Measurements from ENCODE around the gene EYS. TPM values are rescaled to one million over a fixed set of nuclear protein-coding genes. Genes with fewer than 3 reads are reported as not detected.

EYS gene
- total and polyA plus RNA-seq, 2 of the 8 experiments (the other 6 are each of a cell fraction or from before 2014, with no cell fraction given): 0.05 to 0.13 TPM

DNA sequence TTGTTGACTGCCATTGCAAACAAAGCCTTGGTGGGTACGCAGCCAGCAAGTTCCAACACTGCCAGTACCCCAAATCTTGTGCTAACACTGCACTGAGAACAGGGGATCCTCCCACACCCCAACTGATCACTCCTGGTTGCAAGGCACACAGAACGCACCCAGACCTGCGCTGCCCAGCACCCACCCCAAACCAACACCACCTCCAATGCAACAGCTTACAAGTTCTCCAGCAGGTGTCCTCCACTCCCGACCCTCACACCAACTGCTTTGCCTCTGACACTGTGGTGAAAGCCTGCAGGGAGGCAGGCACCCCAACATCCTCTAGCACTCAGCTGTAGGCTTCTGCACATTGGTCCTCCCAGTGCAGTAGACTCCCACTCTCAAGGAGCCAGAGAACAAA, 39.3 kb upstream of the EYS start (continued):
- no peak for TF ChIP-seq POLR2A (IDR thresholded peaks at IDR 0.05; ENCODE audit: control extremely low read depth in 1 of 2, low read depth in 2 of 2, low read length in 2 of 2)

DNA sequence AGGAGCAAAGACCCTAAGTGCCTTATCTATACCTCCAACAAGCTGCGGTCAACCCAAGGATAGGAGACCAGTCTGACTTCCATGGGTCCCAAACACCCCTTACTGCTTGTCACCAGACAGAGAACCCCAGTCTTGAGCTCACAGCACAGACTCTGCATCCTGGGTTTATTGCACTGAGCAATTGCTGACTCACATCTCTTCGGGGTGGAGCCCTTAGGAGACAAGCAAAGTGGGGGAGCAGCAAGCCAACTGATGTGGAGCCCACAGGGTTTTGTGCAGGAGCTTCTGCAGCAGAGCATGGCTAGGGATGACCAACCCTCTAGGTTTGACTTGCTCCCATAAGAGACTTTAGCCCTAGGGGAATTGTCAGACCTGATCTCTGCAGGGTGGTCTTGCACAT, 38.6 kb upstream of the EYS start:
- no peak overlapping the region for H2BK12ac ChIP-seq (ENCODE audit: low read depth, low read length)
- peak overlapping the region; percentile 51; the same call in 1 of the 2 replicates for H4K8ac ChIP-seq (ENCODE audit: extremely low read depth, insufficient read depth, low read length)
- DNase-seq (ENCODE audit: low read depth in 1 of 2, low spot score in 2 of 2) (no peak), FAIRE-seq (no peak)
- H3K27ac ChIP-seq (ENCODE audit: low read depth, low read length): no peak overlapping the region
- H3K14ac ChIP-seq (ENCODE audit: insufficient read length): no peak overlapping the region
- CTCF ChIA-PET (ENCODE audit: partially characterized antibody): no interaction called here
- H2AFZ ChIP-seq (ENCODE audit: low read length): no peak overlapping the region
- no peaks in the 10 kb centered on the region for H3K27me3 ChIP-seq (replicated peaks in 1 of 4; ENCODE audit: control insufficient read depth in 3 of 4, extremely low read depth in 1 of 4, insufficient read depth in 3 of 4, low read length in 3 of 4)
- H3K4me2 ChIP-seq (ENCODE audit: insufficient read depth in 1 of 2, low read depth in 2 of 2, low read length in 2 of 2): no peak overlapping the region
- 95% methylated on average over 2 of the region's 2 CpGs; no CpG with 5 or more reads in 1 of the 2 experiments for WGBS, 2 experiments (ENCODE audit: extremely low coverage in 1 of 2, insufficient coverage in 1 of 2, insufficient read length in 1 of 2, insufficient replicate concordance in 2 of 2, low coverage in 1 of 2, low lambda C conversion rate in 2 of 2, missing lambda C conversion rate in 1 of 2)
- H2BK15ac ChIP-seq (ENCODE audit: low read length): no peak overlapping the region
- no peak overlapping the region for H2AK5ac ChIP-seq (ENCODE audit: low read depth, low read length)
- no peaks in the 10 kb centered on the region for H3K79me2 ChIP-seq (ENCODE audit: control insufficient read depth in 1 of 2, insufficient read depth in 2 of 2, low read length in 2 of 2)
- no peak overlapping the region for H2BK5ac ChIP-seq (ENCODE audit: low read depth, low read length)
- H3K9ac ChIP-seq (replicated peaks in 1 of 4; ENCODE audit: extremely low read depth in 1 of 4, low read depth in 3 of 4, low read length in 3 of 4): no peak overlapping the region
- no peaks in the 10 kb centered on the region for H3K4me1 ChIP-seq (replicated peaks in 1 of 4; ENCODE audit: control insufficient read depth in 3 of 4, insufficient read depth in 4 of 4, low read length in 3 of 4)
- H2BK20ac ChIP-seq (ENCODE audit: low read length): no peak overlapping the region
- no peak overlapping the region for H4K91ac ChIP-seq (replicated peaks; ENCODE audit: insufficient read length, low read length)
- H3K56ac ChIP-seq (replicated peaks; ENCODE audit: insufficient read length, low read depth, low read length): no peak overlapping the region
- no peaks in the 10 kb centered on the region for H4K20me1 ChIP-seq (replicated peaks in 1 of 2; ENCODE audit: control insufficient read depth in 1 of 2, insufficient read depth in 2 of 2, low read length in 2 of 2)
- H2BK120ac ChIP-seq (replicated peaks; ENCODE audit: low read depth, low read length): no peak overlapping the region
- no peak overlapping the region for H3K4ac ChIP-seq (replicated peaks; ENCODE audit: insufficient read length, low read depth, low read length)
- no peak overlapping the region for H3K4me3 ChIP-seq (ENCODE audit: extremely low read depth in 1 of 4, insufficient read depth in 2 of 4, low read depth in 3 of 4, low read length in 4 of 4)
- no peaks in the 10 kb centered on the region for H3K36me3 ChIP-seq (ENCODE audit: control insufficient read depth in 2 of 4, insufficient read depth in 4 of 4, low read length in 3 of 4)
- H3K18ac ChIP-seq (ENCODE audit: extremely low read depth, low read length): no peak overlapping the region
- H3K23ac ChIP-seq (ENCODE audit: insufficient read length): no peak overlapping the region
- POLR2A ChIA-PET (ENCODE audit: partially characterized antibody): no interaction called here
- no peaks in the 10 kb centered on the region for H3K23me2 ChIP-seq (ENCODE audit: low read depth, low read length)
- H3K79me1 ChIP-seq (ENCODE audit: low read depth, low read length): no peaks in the 10 kb centered on the region
- H3K9me3 ChIP-seq (ENCODE audit: insufficient read depth in 2 of 2, low read depth in 1 of 2, low read length in 1 of 2): no peaks in the 10 kb centered on the region
- no peak overlapping the region for H4K5ac ChIP-seq (ENCODE audit: insufficient read length, low read depth, low read length)
- TF ChIP-seq TEAD4 (IDR thresholded peaks at IDR 0.05; ENCODE audit: low read depth, low read length): no peak
- no peak for TF ChIP-seq JUN (IDR thresholded peaks at IDR 0.05; ENCODE audit: low read depth, low read length)
- TF ChIP-seq GABPA (IDR thresholded peaks at IDR 0.05; ENCODE audit: borderline replicate concordance, insufficient read depth, low read length): no peak
- no peak for TF ChIP-seq KDM5A (IDR thresholded peaks at IDR 0.05; ENCODE audit: low read length)
- no peak for TF ChIP-seq TAF1 (IDR thresholded peaks at IDR 0.05; ENCODE audit: low read depth, low read length)

Measured in H1 (cell line).